Testis (tissue), 3 donors: ENCODE results near the gene IFT27. TPM values are rescaled to one million over a fixed set of nuclear protein-coding genes. Genes with fewer than 3 reads are reported as not detected.

Source experiments
- DNase-seq: peaks from one replicate; pipeline ENCODE4 v3.0.0-alpha.2; 2019
- H3K27ac ChIP-seq, 2 donors: fragments of 200-600 bp; sonication (generic); one replicate each; pipeline ENCODE4 v1.5.1; 2019
- H3K27me3 ChIP-seq: fragments of 200-600 bp; sonication (generic); one replicate; pipeline ENCODE4 v1.5.1; 2019
- H3K36me3 ChIP-seq: fragments of 200-600 bp; sonication (generic); one replicate; pipeline ENCODE4 v1.5.1; 2017; ENCODE audit warnings: low read depth; ENCODE audit errors: missing control alignments
- H3K4me1 ChIP-seq: fragments of 200-600 bp; sonication (generic); one replicate; pipeline ENCODE4 v1.5.1; 2019
- H3K4me3 ChIP-seq, 2 donors: fragments of 200-600 bp; sonication (generic); one replicate each; pipeline ENCODE4 v1.5.1; 2017 to 2019
- H3K9me3 ChIP-seq: fragments of 200-600 bp; sonication (generic); one replicate; pipeline ENCODE4 v1.5.1; 2017
- CTCF ChIP-seq, 3 experiments: fragments of 450-650 bp in 2 of 3; fragments of 200-600 bp in 1 of 3; sonication (generic) in 1 of 3; IDR thresholded peaks; one replicate each; pipeline ENCODE4 v1.5.1; 2016 to 2019; ENCODE audit warnings: antibody characterized with exemption in 3 of 3, mild to moderate bottlenecking in 2 of 3, moderate library complexity in 1 of 3
- POLR2A ChIP-seq: fragments of 450-650 bp; IDR thresholded peaks from one replicate; pipeline ENCODE4 v1.6.1; 2017; ENCODE audit warnings: antibody characterized with exemption, mild to moderate bottlenecking, moderate library complexity
- WGBS, 2 donors: methylation state at CpG; one replicate each; pipeline ENCODE4 v1.1.5; 2018; 5-methylcytosine and 5-hydroxymethylcytosine counted together
- intact Hi-C: fragments of 100-400 bp; cut with DNase I; formaldehyde crosslinking; loops from one replicate; pipeline ENCODE4 v1.15.1; 2023; ENCODE audit warnings: low total_unique reads
- polyA plus RNA-seq: library from polyadenylated mRNA; stranded (reverse); fragments of 350-450 nt; fragmentation: Illumina TruSeq; extraction: RNeasy Lipid Tissue Mini Kit (QIAGEN cat#74804); gene quantifications from one replicate; pipeline ENCODE4 v1.2.3, GENCODE V29; 2014; ENCODE audit warnings: low read depth, low replicate concordance; ENCODE audit not compliant: insufficient read depth
- total RNA-seq, 2 donors: library from RNA; depleted of rRNA; stranded (reverse); fragments of >200 nt; gene quantifications; one replicate each; pipeline ENCODE4 v1.2.3, GENCODE V29; 2016

IFT27 gene
- total and polyA plus RNA-seq, 3 donors from 2014 or later = 28.2 to 56.3 (median 32.4) TPM

GRCh38 chr22:36798674-36799066 is 22.8 kb upstream of the IFT27 start:
- Histone ChIP-seq H3K9me3 (no peaks in the 10 kb centered on the region), H3K36me3 (no peaks in the 10 kb centered on the region), H3K27ac (no peak overlapping the region), H3K27me3 (no peaks in the 10 kb centered on the region), H3K4me3 (no peak overlapping the region), H3K4me1 (no peaks in the 10 kb centered on the region)
- WGBS, 2 donors = 83 to 96% methylated on average over 10 to 11 of the region's 11 CpGs
- intact Hi-C loops = no loop called here
- TF ChIP-seq POLR2A (no peak), CTCF (IDR thresholded peaks at IDR 0.05) (no peak)
- DNase-seq = no peak

- Histone ChIP-seq H3K4me1 (no peaks in the 10 kb centered on the region), H3K36me3 (no peaks in the 10 kb centered on the region), H3K27ac (no peak overlapping the region), H3K4me3 (no peak overlapping the region), H3K9me3 (no peaks in the 10 kb centered on the region), H3K27me3 (no peaks in the 10 kb centered on the region)
- 76 to 77% methylated on average over 5 to 12 of the region's 12 CpGs for WGBS, 2 donors
- TF ChIP-seq POLR2A (no peak), CTCF (IDR thresholded peaks at IDR 0.05) (no peak)
- intact Hi-C loops = no loop called here
- no peak for DNase-seq
These were observed 22.2 kb upstream of the IFT27 start for GRCh38 chr22:36797911-36798673.

GRCh38 chr22:36797374-36797773 is 21.5 kb upstream of the IFT27 start:
- intact Hi-C loops = no loop called here
- Histone ChIP-seq H3K27ac (no peak overlapping the region), H3K27me3 (no peaks in the 10 kb centered on the region), H3K4me3 (no peak overlapping the region), H3K4me1 (no peaks in the 10 kb centered on the region), H3K9me3 (no peaks in the 10 kb centered on the region), H3K36me3 (no peaks in the 10 kb centered on the region)
- DNase-seq = no peak
- TF ChIP-seq CTCF (IDR thresholded peaks at IDR 0.05) (no peak), POLR2A (no peak)
- 60 to 77% methylated on average over 9 of the region's 9 CpGs for WGBS, 2 donors

- Histone ChIP-seq H3K9me3 (no peaks in the 10 kb centered on the region), H3K4me3 (no peak overlapping the region), H3K4me1 (no peaks in the 10 kb centered on the region), H3K27ac (no peak overlapping the region), H3K36me3 (no peaks in the 10 kb centered on the region), H3K27me3 (no peaks in the 10 kb centered on the region)
- WGBS, 2 donors = 61 to 69% methylated on average over 6 to 7 of the region's 7 CpGs
- no peak for DNase-seq
- intact Hi-C loops = no loop called here
- TF ChIP-seq POLR2A = no peak
- TF ChIP-seq CTCF (IDR thresholded peaks at IDR 0.05) = no peak
These were observed 20.7 kb upstream of the IFT27 start for GRCh38 chr22:36796552-36797175.
